H7 (cell line): Measurements from ENCODE around the gene CMSS1. TPM values are rescaled to one million over a fixed set of nuclear protein-coding genes. Genes with fewer than 3 reads are reported as not detected.

ENCODE experiments used
- DNase-seq: peaks from one replicate; pipeline ENCODE4 v3.0.0; 2012
- H3K27me3 ChIP-seq: 2 replicates; pipeline ENCODE4 v1.6.0; 2011; ENCODE audit warnings: mild to moderate bottlenecking, low read length; ENCODE audit not compliant: control insufficient read depth, insufficient read depth
- H3K36me3 ChIP-seq: replicated peaks from 2 replicates; pipeline ENCODE4 v1.5.1; 2011; ENCODE audit warnings: low read length; ENCODE audit not compliant: control insufficient read depth, insufficient read depth
- H3K4me3 ChIP-seq: 2 replicates; pipeline ENCODE4 v1.5.1; 2011; ENCODE audit warnings: low read depth, mild to moderate bottlenecking, control low read depth, low read length, moderate library complexity; ENCODE audit not compliant: insufficient read depth
- total RNA-seq: library from RNA; depleted of rRNA; stranded (reverse); fragments of >200 nt; shearing (Covaris generic); gene quantifications from 2 replicates; pipeline ENCODE4 v1.2.3, GENCODE V29; 2014

CMSS1 gene
- total RNA-seq, 1 experiment from 2014 or later = 44.6 TPM

- Histone ChIP-seq H3K27me3 (no peaks in the 10 kb centered on the region), H3K36me3 (no peaks in the 10 kb centered on the region)
- DNase-seq = no peak
Measured at GRCh38 chr3:100107221-100107814, 289.7 kb downstream of the CMSS1 start.

GRCh38 chr3:100108464-100109079 lies 290.9 kb downstream of the CMSS1 start:
- Histone ChIP-seq H3K27me3 (no peaks in the 10 kb centered on the region), H3K36me3 (no peaks in the 10 kb centered on the region), H3K4me3 (no peak overlapping the region)
- no peak for DNase-seq

More at GRCh38 chr3:100107221-100107814, 289.7 kb downstream of the CMSS1 start:
- no peak overlapping the region for H3K4me3 ChIP-seq

DNA sequence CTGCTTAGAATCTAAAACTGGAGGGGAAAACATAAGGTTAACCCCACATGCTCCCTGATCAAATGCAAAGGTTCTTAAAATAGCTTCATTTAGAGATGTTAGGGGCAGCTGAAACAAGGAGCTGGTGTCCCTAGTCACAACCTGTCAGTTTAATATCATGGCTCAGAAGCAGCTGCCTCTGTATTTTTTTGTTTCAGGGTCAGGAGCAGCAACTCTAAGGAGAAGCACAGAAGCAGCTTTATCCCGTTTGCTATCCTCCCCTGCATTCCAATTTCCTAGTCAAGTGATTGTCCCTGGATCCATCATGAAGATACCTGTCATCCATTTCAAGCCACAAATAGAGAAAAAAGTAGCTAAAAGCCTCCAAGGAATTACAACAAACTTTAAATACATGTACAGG lies 292.5 kb downstream of the CMSS1 start:
- H3K27me3 ChIP-seq = no peaks in the 10 kb centered on the region
- no peak for DNase-seq
- H3K36me3 ChIP-seq = no peaks in the 10 kb centered on the region
- H3K4me3 ChIP-seq = no peak overlapping the region

DNA sequence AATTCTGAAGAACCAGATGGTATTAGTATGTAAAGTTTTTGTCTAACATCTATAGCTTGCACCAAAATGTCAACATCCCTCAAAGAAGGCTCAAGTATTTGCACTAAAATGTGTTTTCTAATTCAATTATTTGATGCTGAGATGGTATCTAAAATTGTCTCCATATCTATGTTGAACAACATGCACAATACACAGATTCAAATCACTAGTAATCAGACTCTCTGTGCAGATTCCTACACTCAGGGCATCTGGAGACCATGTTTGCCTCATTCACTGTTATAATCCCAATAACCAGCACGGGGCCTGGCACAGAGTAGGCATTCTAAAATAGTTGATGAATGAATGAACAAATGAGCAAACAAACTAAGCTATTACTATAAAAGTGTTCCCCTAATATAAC lies 294.1 kb downstream of the CMSS1 start:
- H3K36me3 ChIP-seq = no peaks in the 10 kb centered on the region
- no peak for DNase-seq
- no peaks in the 10 kb centered on the region for H3K27me3 ChIP-seq
- no peak overlapping the region for H3K4me3 ChIP-seq

- H3K36me3 ChIP-seq = no peaks in the 10 kb centered on the region
- no peak for DNase-seq
- H3K27me3 ChIP-seq = no peaks in the 10 kb centered on the region
- H3K4me3 ChIP-seq = no peak overlapping the region
Measured at GRCh38 chr3:100113723-100114412, 296.2 kb downstream of the CMSS1 start.

- no peaks in the 10 kb centered on the region for H3K36me3 ChIP-seq
- H3K27me3 ChIP-seq = no peaks in the 10 kb centered on the region
- DNase-seq = no peak
- H3K4me3 ChIP-seq = no peak within 1 kb of the TSS
Measured at GRCh38 chr3:100114413-100115030, 296.9 kb downstream of the CMSS1 start, which contains the start of gene FILIP1L. Gene FILIP1L (minus strand): TSS chr3:100114501.

- DNase-seq = no peak
- H3K27me3 ChIP-seq = no peaks in the 10 kb centered on the region
- no peaks in the 10 kb centered on the region for H3K36me3 ChIP-seq
- H3K4me3 ChIP-seq = no peak overlapping the region
Measured at GRCh38 chr3:100117093-100117492, 299.4 kb downstream of the CMSS1 start.

GRCh38 chr3:100120012-100120411 lies 302.4 kb downstream of the CMSS1 start:
- Histone ChIP-seq H3K36me3 (no peaks in the 10 kb centered on the region), H3K27me3 (no peaks in the 10 kb centered on the region), H3K4me3 (no peak overlapping the region)
- no peak for DNase-seq

GRCh38 chr3:100120693-100121092 lies 303.0 kb downstream of the CMSS1 start:
- Histone ChIP-seq H3K36me3 (no peaks in the 10 kb centered on the region), H3K27me3 (no peaks in the 10 kb centered on the region), H3K4me3 (no peak overlapping the region)
- DNase-seq = no peak

GRCh38 chr3:100122321-100122720 lies 304.7 kb downstream of the CMSS1 start:
- Histone ChIP-seq H3K36me3 (no peaks in the 10 kb centered on the region), H3K27me3 (no peaks in the 10 kb centered on the region), H3K4me3 (no peak overlapping the region)
- DNase-seq = no peak

- no peak for DNase-seq
- Histone ChIP-seq H3K36me3 (no peaks in the 10 kb centered on the region), H3K27me3 (no peaks in the 10 kb centered on the region), H3K4me3 (no peak overlapping the region)
Measured at GRCh38 chr3:100123112-100123511, 305.4 kb downstream of the CMSS1 start.

- Histone ChIP-seq H3K4me3 (no peak overlapping the region), H3K36me3 (no peaks in the 10 kb centered on the region), H3K27me3 (no peaks in the 10 kb centered on the region)
- DNase-seq = no peak
Measured at GRCh38 chr3:100124201-100124761, 306.6 kb downstream of the CMSS1 start.

DNA sequence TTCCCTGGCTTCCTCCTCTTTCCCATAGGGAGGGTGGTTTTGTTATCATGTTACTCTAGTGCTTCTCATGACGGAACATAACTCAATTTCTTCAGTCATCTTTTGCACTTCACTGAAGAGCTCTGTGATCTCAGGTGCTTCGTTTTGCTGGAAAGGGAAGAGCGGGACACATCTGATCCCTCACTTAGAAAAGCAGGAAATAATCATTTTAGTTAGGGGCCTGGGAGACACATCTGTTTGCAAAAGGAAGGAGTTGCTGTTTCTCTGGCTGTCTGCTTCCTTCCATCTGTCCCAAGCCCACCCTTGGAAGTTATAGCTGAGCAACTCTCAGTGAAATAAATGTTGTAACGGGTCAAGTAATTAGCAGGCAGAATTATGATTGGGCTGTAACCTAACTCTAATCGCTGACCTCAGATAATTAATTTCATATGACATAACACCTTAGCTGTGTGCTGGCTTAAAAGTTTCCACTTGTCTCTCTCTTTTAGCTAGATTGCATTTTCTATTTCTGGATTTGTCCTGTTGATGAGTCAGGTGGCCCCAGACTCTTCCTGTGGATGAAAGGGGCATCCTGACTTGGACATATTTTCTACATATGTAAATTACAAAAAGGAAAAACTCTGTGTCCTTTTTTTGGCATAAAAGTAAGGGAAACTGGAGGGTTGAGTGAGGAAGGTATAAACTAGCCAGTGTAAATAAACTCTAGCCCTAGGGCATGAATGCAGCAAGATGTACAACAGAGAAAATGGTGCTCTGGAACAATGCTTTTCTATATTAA lies 307.7 kb downstream of the CMSS1 start:
- DNase-seq = no peak
- Histone ChIP-seq H3K36me3 (no peaks in the 10 kb centered on the region), H3K27me3 (no peaks in the 10 kb centered on the region), H3K4me3 (no peak overlapping the region)

DNA sequence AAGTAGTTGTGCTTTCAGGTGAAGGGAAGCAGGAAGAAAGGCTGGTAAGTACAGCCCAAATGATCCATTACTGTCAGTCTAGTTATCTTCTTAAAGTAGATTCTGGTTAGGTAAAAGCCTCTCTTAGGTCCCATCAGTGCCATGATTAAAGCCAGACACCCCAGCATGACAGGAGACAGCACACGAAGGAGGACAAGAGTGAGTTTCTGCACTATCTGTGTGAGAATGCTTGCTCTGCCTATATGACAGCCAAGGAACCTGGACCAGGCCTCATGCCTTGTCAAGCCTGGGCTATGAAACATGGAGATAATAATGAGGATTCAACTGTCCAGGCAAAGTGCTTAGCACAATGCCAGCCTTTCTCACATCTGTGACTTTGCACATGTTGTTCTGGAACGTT lies 310.1 kb downstream of the CMSS1 start:
- Histone ChIP-seq H3K27me3 (no peaks in the 10 kb centered on the region), H3K36me3 (no peaks in the 10 kb centered on the region), H3K4me3 (no peak overlapping the region)
- DNase-seq = no peak
